ENCODE results near the gene PDE2A.

PDE2A gene

GRCh38 chr11:72642884-72643522 is 31.2 kb downstream of the PDE2A start:
- TF ChIP-seq POLR2A (IDR thresholded peaks at IDR 0.05; ENCODE audit: extremely low read depth, insufficient read length) (no peak), CTCF (IDR thresholded peaks at IDR 0.05; ENCODE audit: low read depth, low read length) (peak; percentile 91), MAX (IDR thresholded peaks at IDR 0.05; ENCODE audit: low read depth, low read length) (peak; percentile 69), MYC (IDR thresholded peaks at IDR 0.05; ENCODE audit: low read depth, low read length) (no peak)
- H3K4me3 ChIP-seq (ENCODE audit: low read depth, low read length): no peak overlapping the region
- DNase-seq (ENCODE audit: low read depth): peak; percentile 75

- peak; percentile 27 for DNase-seq (ENCODE audit: low read depth)
- H3K4me3 ChIP-seq (ENCODE audit: low read depth, low read length): no peak overlapping the region
- TF ChIP-seq MAX (IDR thresholded peaks at IDR 0.05; ENCODE audit: low read depth, low read length) (no peak), MYC (IDR thresholded peaks at IDR 0.05; ENCODE audit: low read depth, low read length) (no peak), CTCF (IDR thresholded peaks at IDR 0.05; ENCODE audit: low read depth, low read length) (no peak), POLR2A (IDR thresholded peaks at IDR 0.05; ENCODE audit: extremely low read depth, insufficient read length) (no peak)
These were observed 32.0 kb downstream of the PDE2A start for GRCh38 chr11:72642043-72642883.

- no peak overlapping the region for H3K4me3 ChIP-seq (ENCODE audit: low read depth, low read length)
- DNase-seq (ENCODE audit: low read depth): no peak
- TF ChIP-seq MYC (IDR thresholded peaks at IDR 0.05; ENCODE audit: low read depth, low read length): no peak
- no peak for TF ChIP-seq POLR2A (IDR thresholded peaks at IDR 0.05; ENCODE audit: extremely low read depth, insufficient read length)
- TF ChIP-seq CTCF (IDR thresholded peaks at IDR 0.05; ENCODE audit: low read depth, low read length): no peak
- no peak for TF ChIP-seq MAX (IDR thresholded peaks at IDR 0.05; ENCODE audit: low read depth, low read length)
These were observed 32.6 kb downstream of the PDE2A start for GRCh38 chr11:72641522-72642042.

- DNase-seq (ENCODE audit: low read depth): no peak
- no peak overlapping the region for H3K4me3 ChIP-seq (ENCODE audit: low read depth, low read length)
- no peak for TF ChIP-seq POLR2A (IDR thresholded peaks at IDR 0.05; ENCODE audit: extremely low read depth, insufficient read length)
- no peak for TF ChIP-seq MAX (IDR thresholded peaks at IDR 0.05; ENCODE audit: low read depth, low read length)
- TF ChIP-seq CTCF (IDR thresholded peaks at IDR 0.05; ENCODE audit: low read depth, low read length): no peak
- TF ChIP-seq MYC (IDR thresholded peaks at IDR 0.05; ENCODE audit: low read depth, low read length): no peak
These were observed 34.5 kb downstream of the PDE2A start for GRCh38 chr11:72639502-72640375.

GRCh38 chr11:72637926-72638325 is 36.3 kb downstream of the PDE2A start:
- TF ChIP-seq POLR2A (IDR thresholded peaks at IDR 0.05; ENCODE audit: extremely low read depth, insufficient read length): no peak
- no peak for TF ChIP-seq CTCF (IDR thresholded peaks at IDR 0.05; ENCODE audit: low read depth, low read length)
- no peak for TF ChIP-seq MYC (IDR thresholded peaks at IDR 0.05; ENCODE audit: low read depth, low read length)
- TF ChIP-seq MAX (IDR thresholded peaks at IDR 0.05; ENCODE audit: low read depth, low read length): no peak
- no peak overlapping the region for H3K4me3 ChIP-seq (ENCODE audit: low read depth, low read length)
- DNase-seq (ENCODE audit: low read depth): no peak
